ENCODE results near the gene MYMX.

- TF ChIP-seq CTCF (IDR thresholded peaks at IDR 0.05 in 2 of 3, conservative IDR thresholded peaks at IDR 0.05 in 1 of 3; ENCODE audit: borderline replicate concordance in 1 of 3, insufficient read depth in 1 of 3, low read depth in 2 of 3, low read length in 2 of 3) (no peak), POLR2A (IDR thresholded peaks at IDR 0.05; ENCODE audit: borderline replicate concordance, extremely low read depth, insufficient read depth, insufficient read length) (no peak), POLR2AphosphoS5 (IDR thresholded peaks at IDR 0.05; ENCODE audit: low read depth, low read length) (no peak), REST (IDR thresholded peaks at IDR 0.05; ENCODE audit: low read depth) (no peak), ATF3 (IDR thresholded peaks at IDR 0.05) (no peak), MAX (IDR thresholded peaks at IDR 0.05) (no peak)
Measured at GRCh38 chr6:44228031-44228430, 11.3 kb downstream of the MYMX start.
